K562 (cell line): ENCODE data around the gene TRIM38. TPM values are rescaled to one million over a fixed set of nuclear protein-coding genes. Genes with fewer than 3 reads are reported as not detected.

Experiments used
- ATAC-seq: fragments of 200-7000 bp; cut with Tn5 transposase; 3 replicates; pipeline ENCODE4 v1.9.1; 2020; ENCODE audit warnings: moderate library complexity
- BruUV-seq: library from RNA; stranded (reverse); fragments of 400-500 nt; replicated peaks from 2 replicates; lab custom pipeline; 2021; lab: Mats Ljungman, UMichigan
- CTCF ChIA-PET: fragments of 300-600 bp; formaldehyde crosslinking; extraction: SDS; loops from one replicate; lab custom pipeline; 2021; ENCODE audit warnings: low intra/inter-chr PET ratio; lab: Yijun Ruan, JAX
- POLR2A ChIA-PET: fragments of 300-600, 350-650 bp; sonication (Branson Sonifier 250); formaldehyde crosslinking; extraction: SDS; loops from one replicate; lab custom pipeline; 2021; ENCODE audit warnings: antibody characterized with exemption, inconsistent platforms; lab: Yijun Ruan, JAX
- DNase-seq, 4 experiments: peaks; one replicate each; pipeline versions ENCODE4 v3.0.0 to v3.0.0-alpha.2; 2011 to 2018; ENCODE audit warnings: low spot score in 3 of 4, mixed read lengths in 3 of 4; ENCODE audit errors: extremely low read depth in 1 of 4
- FAIRE-seq: peaks from 2 replicates; lab custom pipeline; 2011; peaks lifted over from hg19 to GRCh38; lab: Jason Lieb, UNC
- H2AFZ ChIP-seq: 2 replicates; pipeline ENCODE4 v1.6.0; 2011; ENCODE audit warnings: low read depth, low read length, control low read depth, inconsistent platforms
- H3K27ac ChIP-seq: fragments of 200-600 bp; 3 replicates; pipeline ENCODE4 v1.8.0; 2011; ENCODE audit warnings: low read depth, mild to moderate bottlenecking, control low read depth, inconsistent platforms, low read length, moderate library complexity, mixed read lengths; ENCODE audit errors: extremely low read depth
- H3K27me3 ChIP-seq, 2 experiments: fragments of 300-600 bp in 1 of 2; 2 replicates in 1 of 2; 3 replicates in 1 of 2; pipeline versions ENCODE4 v1.6.0 to v1.8.0; 2011; ENCODE audit warnings: inconsistent platforms in 2 of 2, low read length in 2 of 2, mild to moderate bottlenecking in 1 of 2, mixed read lengths in 1 of 2, moderate library complexity in 1 of 2; ENCODE audit not compliant: control insufficient read depth in 2 of 2, insufficient read depth in 2 of 2
- H3K36me3 ChIP-seq: fragments of 300-600 bp; 3 replicates; pipeline ENCODE4 v1.8.0; 2011; ENCODE audit warnings: mild to moderate bottlenecking, low read length, inconsistent platforms; ENCODE audit not compliant: control insufficient read depth, insufficient read depth
- H3K4me1 ChIP-seq, 2 experiments: fragments of 200-600 bp in 1 of 2; replicated peaks in 1 of 2; 2 replicates in 1 of 2; 3 replicates in 1 of 2; pipeline versions ENCODE4 v1.5.1 to v1.8.0; 2011; ENCODE audit warnings: inconsistent platforms in 2 of 2, low read length in 2 of 2, mild to moderate bottlenecking in 1 of 2, mixed read lengths in 1 of 2, moderate library complexity in 1 of 2; ENCODE audit not compliant: control insufficient read depth in 2 of 2, insufficient read depth in 2 of 2
- H3K4me2 ChIP-seq: 2 replicates; pipeline ENCODE4 v1.6.1; 2011; ENCODE audit warnings: low read length, control low read depth, inconsistent platforms, mixed read lengths; ENCODE audit not compliant: insufficient read depth
- H3K4me3 ChIP-seq: fragments of 200-600 bp; sonication (generic), shearing (Covaris generic); 2 replicates; pipeline ENCODE4 v1.5.1; 2016; ENCODE audit warnings: control low read depth, inconsistent platforms
- H3K79me2 ChIP-seq: fragments of 200-600 bp; 3 replicates; pipeline ENCODE4 v1.8.0; 2011; ENCODE audit warnings: low read length, inconsistent platforms; ENCODE audit not compliant: control insufficient read depth, insufficient read depth
- H3K9ac ChIP-seq, 2 experiments: 2 replicates each; pipeline versions ENCODE4 v1.6.0 to v1.6.1; 2011; ENCODE audit warnings: low read depth in 2 of 2, low read length in 2 of 2, control low read depth in 1 of 2, inconsistent platforms in 1 of 2, mild to moderate bottlenecking in 1 of 2, mixed read lengths in 1 of 2; ENCODE audit not compliant: insufficient read depth in 1 of 2
- H3K9me1 ChIP-seq: one replicate; pipeline ENCODE4 v1.6.0; 2011; ENCODE audit warnings: inconsistent platforms, mild to moderate bottlenecking, low read length, moderate library complexity; ENCODE audit not compliant: control insufficient read depth, insufficient read depth
- H3K9me3 ChIP-seq: replicated peaks from 2 replicates; pipeline ENCODE4 v1.5.1; 2011; ENCODE audit warnings: low read depth, low read length, inconsistent platforms; ENCODE audit not compliant: control insufficient read depth, insufficient read depth
- H4K20me1 ChIP-seq: replicated peaks from 2 replicates; pipeline ENCODE4 v1.6.1; 2011; ENCODE audit warnings: low read length, inconsistent platforms, mixed read lengths; ENCODE audit not compliant: control insufficient read depth, insufficient read depth
- CBFA2T3 ChIP-seq: fragments of 450-650 bp; IDR thresholded peaks from 2 replicates; pipeline ENCODE4 v1.6.1; 2017
- FIP1L1 ChIP-seq: fragments of 200-400 bp; formaldehyde crosslinking; IDR thresholded peaks from 2 replicates; pipeline ENCODE4 v1.6.1; 2018; ENCODE audit warnings: mild to moderate bottlenecking, low read depth, low read length; ENCODE audit not compliant: poor library complexity, severe bottlenecking
- GTF2E2 ChIP-seq: fragments of 200-800 bp; sonication (Bioruptor generic); IDR thresholded peaks from 2 replicates; pipeline ENCODE4 v1.6.1; 2016; ENCODE audit warnings: missing genetic modification characterization, missing compliant biosample characterization
- MNT ChIP-seq, 2 experiments: fragments of 450-650 bp; conservative IDR thresholded peaks; 2 replicates each; pipeline ENCODE4 v1.6.1; 2017; ENCODE audit warnings: mild to moderate bottlenecking in 2 of 2, moderate library complexity in 2 of 2
- NFXL1 ChIP-seq: fragments of 450-650 bp; formaldehyde crosslinking; IDR thresholded peaks from 2 replicates; pipeline ENCODE4 v1.4.0; 2021; ENCODE audit warnings: mild to moderate bottlenecking
- PHB2 ChIP-seq: fragments of 450-650 bp; IDR thresholded peaks from 2 replicates; pipeline ENCODE4 v1.6.1; 2017; ENCODE audit warnings: low read depth
- TCF7 ChIP-seq: sonication (generic); IDR thresholded peaks from 2 replicates; pipeline ENCODE4 v1.6.1; 2016; ENCODE audit warnings: antibody characterized with exemption, borderline replicate concordance
- UBTF ChIP-seq, 2 experiments: IDR thresholded peaks; 2 replicates each; pipeline ENCODE4 v1.6.1; 2012; ENCODE audit warnings: improper control_type of control experiment in 2 of 2, low read depth in 2 of 2, low read length in 2 of 2, borderline replicate concordance in 1 of 2
- ZBTB11 ChIP-seq, 3 experiments: fragments of 200-800 bp in 1 of 3; fragments of 250-450 bp in 1 of 3; fragments of 450-650 bp in 1 of 3; sonication (Bioruptor Pico) in 1 of 3; sonication (Bioruptor generic) in 1 of 3; formaldehyde crosslinking in 1 of 3; IDR thresholded peaks; 2 replicates each; pipeline versions ENCODE4 v1.6.1 to v1.8.0; 2016 to 2022; ENCODE audit warnings: mild to moderate bottlenecking in 2 of 3, missing genetic modification characterization in 2 of 3, missing compliant biosample characterization in 1 of 3, moderate library complexity in 1 of 3
- ZNF408 ChIP-seq: fragments of 250-450 bp; sonication (Bioruptor Pico); IDR thresholded peaks from 2 replicates; pipeline ENCODE4 v1.4.0; 2020; ENCODE audit warnings: low read depth, mild to moderate bottlenecking, moderate library complexity
- ZNF512 ChIP-seq: IDR thresholded peaks from 2 replicates; pipeline ENCODE4 v1.6.1; 2016; ENCODE audit warnings: missing genetic modification characterization, missing compliant biosample characterization
- WGBS: fragments of 100-300 bp; shearing (Covaris generic); methylation state at CpG from one replicate; pipeline ENCODE4 v1.1.6; 2016; ENCODE audit warnings: low coverage, mixed read lengths; ENCODE audit not compliant: insufficient coverage; ENCODE audit errors: missing lambda C conversion rate; 5-methylcytosine and 5-hydroxymethylcytosine counted together
- in situ Hi-C: fragments of 300-500 bp; cut with MboI; formaldehyde crosslinking; loops from 4 replicates; pipeline ENCODE4 v1.15.0; 2018; ENCODE audit warnings: inconsistent platforms, mixed read lengths
- intact Hi-C: fragments of 100-400 bp; cut with micrococcal nuclease; formaldehyde crosslinking; loops from 2 replicates; pipeline ENCODE4 v1.14.2; 2022
- polyA plus RNA-seq, 8 experiments: library from polyadenylated mRNA; depleted of rRNA in 4 of 8; stranded (reverse) in 5 of 8; unstranded in 3 of 8; fragments of >200 nt; fragmentation: Nextera tagmentation in 2 of 8; fragmentation: Illumina TruSeq in 1 of 8; extraction: Ambion mirVana in 2 of 8; extraction: Trizol in 1 of 8; gene quantifications; 2 replicates each; pipeline versions ENCODE4 v1.2.1 to v1.2.3, GENCODE V29; 2011 to 2014; ENCODE audit warnings: inconsistent platforms in 1 of 8, missing spikeins in 1 of 8
- total RNA-seq, 7 experiments: library from RNA; depleted of rRNA in 6 of 7; stranded (reverse); fragments of >200 nt in 6 of 7; fragmentation: Illumina TruSeq in 2 of 7; extraction: Trizol in 2 of 7; gene quantifications; 2 replicates each; pipeline versions ENCODE4 v1.2.1 to v1.2.3, GENCODE V29; 2011 to 2021; ENCODE audit warnings: low replicate concordance in 1 of 7

TRIM38 gene
- total and polyA plus RNA-seq, 9 of the 15 experiments (the other 6 are each of a cell fraction or from before 2014, with no cell fraction given), result 1.7 to 6.7 (median 6.3) TPM

GRCh38 chr6:25963426-25964123, 973 bp downstream of the TRIM38 start:
- Histone ChIP-seq H3K36me3 (peaks cover 25% of the 10 kb centered on the region; the same call in 2 of the 3 replicates), H2AFZ (peak overlapping the region; percentile 4; the same call in 1 of the 2 replicates), H3K9ac (peak overlapping the region; percentile 24 to 59; a peak in 3 of 4 replicates), H3K79me2 (peaks cover 11% of the 10 kb centered on the region), H3K9me1 (no peaks in the 10 kb centered on the region), H3K27ac (peak overlapping the region; percentile 12; the same call in 1 of the 3 replicates), H3K4me1 (peaks cover 6 to 12% of the 10 kb centered on the region in 2 experiments; a peak in 3 of 5 replicates), H3K27me3 (no peaks in the 10 kb centered on the region), H4K20me1 (no peaks in the 10 kb centered on the region), H3K4me3 (peak overlapping the region; percentile 51), H3K9me3 (peaks cover 14% of the 10 kb centered on the region), H3K4me2 (peak overlapping the region; percentile 83)
- CTCF ChIA-PET, result no interaction called here
- FAIRE-seq (peak; percentile 35), ATAC-seq (peak; percentile 72), DNase-seq (peak; percentile 41 to 59 (median 48))
- POLR2A ChIA-PET, result interaction anchor here (0.7 to 3.0 kb wide), 7 partner anchors 11 to 90 kb away, joined by 3 to 16 read pairs (median 3); a partner anchor contains a TSS
- no TSS peak for BruUV-seq
- WGBS, result 5% methylated on average over 5 of the region's 6 CpGs
- in situ Hi-C loops (no loop called here), intact Hi-C loops (no loop called here)
- TF ChIP-seq GTF2E2 (tag) (no peak), UBTF (IDR thresholded peaks at IDR 0.05; ENCODE audit: borderline replicate concordance in 1 of 2, low read depth in 2 of 2, low read length in 2 of 2) (no peak), ZBTB11 (CRISPR knock-in tag; IDR thresholded peaks at IDR 0.05) (no peak), ZNF512 (tag) (no peak), PHB2 (no peak), FIP1L1 (no peak), NFXL1 (CRISPR knock-in tag) (no peak), ZNF408 (no peak), TCF7 (no peak), MNT (conservative IDR thresholded peaks at IDR 0.05) (no peak), CBFA2T3 (peak; percentile 65)
